ENCODE data around the gene BCL3.

The BCL3 gene

GRCh38 chr19:44747739-44748425 is 626 bp upstream of the BCL3 start (continued):
- TF ChIP-seq ZNF398 (tag by site-specific recombination; IDR thresholded peaks at IDR 0.05): peak; percentile 76

- Histone ChIP-seq H3K4me3 (ENCODE audit: low read depth, low read length) (peak overlapping the region; percentile 35), H3K36me3 (ENCODE audit: control insufficient read depth in 2 of 2, insufficient read depth in 1 of 2, low read length in 2 of 2) (peaks cover 6 to 8% of the 10 kb centered on the region in 2 experiments; a peak in 2 of 3 replicates), H3K9me3 (ENCODE audit: control insufficient read depth, insufficient read depth, low read depth, low read length) (no peaks in the 10 kb centered on the region), H3K4me1 (ENCODE audit: control insufficient read depth, insufficient read depth, low read length) (peaks cover 14% of the 10 kb centered on the region), H3K27ac (ENCODE audit: extremely low read depth, low read depth, low read length) (no peak overlapping the region)
- ChIA-PET CTCF (interaction anchor here (0.5 to 1.3 kb wide), 6 partner anchors 8 to 395 kb away, joined by 3 to 4 read pairs (median 3); no protein-coding TSS in a partner anchor), POLR2A (interaction anchor here (0.5 to 0.9 kb wide), 5 partner anchors 21 to 254 kb away, joined by 3 to 6 read pairs (median 5); no protein-coding TSS in a partner anchor)
- TF ChIP-seq PATZ1 (tag by site-specific recombination; IDR thresholded peaks at IDR 0.05) (0 out of 2 replicates have a peak, but pooled peaks have one; percentile 15), KLF9 (tag by site-specific recombination; IDR thresholded peaks at IDR 0.05; ENCODE audit: low read depth) (no peak), ZXDB (tag by site-specific recombination; IDR thresholded peaks at IDR 0.05) (no peak), SP2 (tag by site-specific recombination; IDR thresholded peaks at IDR 0.05) (no peak), ZNF513 (tag by site-specific recombination; IDR thresholded peaks at IDR 0.05) (no peak), ZBTB10 (tag by site-specific recombination; IDR thresholded peaks at IDR 0.05) (peak; percentile 53; the same call in 1 of the 2 replicates)
Measured at GRCh38 chr19:44749292-44749691, 784 bp downstream of the BCL3 start.

- ChIA-PET CTCF (interaction anchor here (0.5 to 1.3 kb wide), 3 partner anchors 9 to 23 kb away, joined by 3 read pairs; no protein-coding TSS in a partner anchor), POLR2A (interaction anchor here (0.9 kb wide), 1 partner anchor 21 kb away, joined by 6 read pairs; no protein-coding TSS in a partner anchor)
- peaks cover 6 to 8% of the 10 kb centered on the region in 2 experiments; a peak in 2 of 3 replicates for H3K36me3 ChIP-seq (ENCODE audit: control insufficient read depth in 2 of 2, insufficient read depth in 1 of 2, low read length in 2 of 2)
- H3K4me3 ChIP-seq (ENCODE audit: low read depth, low read length): no peak overlapping the region
- no peaks in the 10 kb centered on the region for H3K9me3 ChIP-seq (ENCODE audit: control insufficient read depth, insufficient read depth, low read depth, low read length)
- TF ChIP-seq ZNF155 (tag by site-specific recombination; IDR thresholded peaks at IDR 0.05): no peak
- peak; percentile 24; the same call in 1 of the 2 replicates for TF ChIP-seq ZNF580 (tag by site-specific recombination; IDR thresholded peaks at IDR 0.05)
- no peak overlapping the region for H3K27ac ChIP-seq (ENCODE audit: extremely low read depth, low read depth, low read length)
- peaks cover 20% of the 10 kb centered on the region for H3K4me1 ChIP-seq (ENCODE audit: control insufficient read depth, insufficient read depth, low read length)
Measured at GRCh38 chr19:44749994-44750393, 1.5 kb downstream of the BCL3 start.
